Inflammatory macrophage treated with lipopolysaccharide for 1 hour (primary cell): ENCODE measurements around the gene BID.

Experiments used
- DNase-seq, 2 donors: peaks; one replicate each; pipeline ENCODE4 v3.0.0-alpha.2; 2020 to 2022

BID gene

DNA sequence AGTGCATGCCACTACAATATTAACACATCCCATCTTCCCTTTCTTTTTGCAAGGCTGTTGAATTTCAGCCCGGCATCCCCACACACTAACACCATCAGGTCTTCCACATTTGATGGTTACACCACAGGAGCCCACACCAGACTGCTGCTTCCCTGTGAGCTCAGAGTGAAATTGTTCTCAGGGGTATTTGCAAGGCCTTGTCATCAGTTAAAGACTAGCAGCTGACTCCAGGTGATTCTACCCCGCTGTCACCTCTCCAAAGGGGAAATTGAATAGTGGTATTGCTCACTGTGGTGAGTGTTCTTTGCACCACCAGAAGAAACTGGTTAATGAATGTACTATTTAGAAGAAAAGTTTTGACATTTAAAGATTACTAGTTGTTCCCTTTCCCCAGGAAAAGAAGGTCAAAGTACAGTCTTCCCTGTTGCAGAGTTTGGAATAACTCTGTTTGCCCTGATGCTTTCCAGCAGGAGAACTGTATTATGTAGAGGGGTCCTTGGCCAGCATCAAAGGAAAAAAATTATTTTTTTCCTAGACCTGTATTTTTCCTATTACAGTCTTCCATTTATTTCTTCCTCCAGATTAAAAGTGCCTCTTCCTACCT lies 41.9 kb downstream of the BID start:
- DNase-seq: no peak

DNA sequence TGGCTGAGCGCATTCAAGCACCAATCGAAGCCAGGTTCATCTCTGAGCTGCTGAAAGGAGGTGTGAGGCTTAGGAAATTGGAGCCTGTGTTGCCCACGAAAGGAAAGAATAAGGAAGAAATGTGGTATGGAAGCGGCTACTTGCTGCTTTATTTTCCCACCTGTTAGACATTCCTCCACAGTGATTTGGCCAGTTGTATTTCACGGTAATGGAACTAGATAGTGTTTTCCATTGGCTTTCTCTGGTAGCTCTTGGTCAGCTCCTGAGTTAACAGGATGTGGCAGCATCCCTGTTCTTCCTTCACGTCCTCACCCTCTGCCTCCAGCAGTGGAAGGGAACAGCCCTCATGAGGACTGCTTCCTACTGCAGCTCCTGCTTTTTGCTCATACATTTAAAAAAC lies 44.7 kb downstream of the BID start:
- DNase-seq: no peak

GRCh38 chr22:17728786-17729185 lies 45.5 kb downstream of the BID start:
- no peak for DNase-seq

- no peak for DNase-seq
These were observed 47.1 kb downstream of the BID start for GRCh38 chr22:17726928-17727897.

DNA sequence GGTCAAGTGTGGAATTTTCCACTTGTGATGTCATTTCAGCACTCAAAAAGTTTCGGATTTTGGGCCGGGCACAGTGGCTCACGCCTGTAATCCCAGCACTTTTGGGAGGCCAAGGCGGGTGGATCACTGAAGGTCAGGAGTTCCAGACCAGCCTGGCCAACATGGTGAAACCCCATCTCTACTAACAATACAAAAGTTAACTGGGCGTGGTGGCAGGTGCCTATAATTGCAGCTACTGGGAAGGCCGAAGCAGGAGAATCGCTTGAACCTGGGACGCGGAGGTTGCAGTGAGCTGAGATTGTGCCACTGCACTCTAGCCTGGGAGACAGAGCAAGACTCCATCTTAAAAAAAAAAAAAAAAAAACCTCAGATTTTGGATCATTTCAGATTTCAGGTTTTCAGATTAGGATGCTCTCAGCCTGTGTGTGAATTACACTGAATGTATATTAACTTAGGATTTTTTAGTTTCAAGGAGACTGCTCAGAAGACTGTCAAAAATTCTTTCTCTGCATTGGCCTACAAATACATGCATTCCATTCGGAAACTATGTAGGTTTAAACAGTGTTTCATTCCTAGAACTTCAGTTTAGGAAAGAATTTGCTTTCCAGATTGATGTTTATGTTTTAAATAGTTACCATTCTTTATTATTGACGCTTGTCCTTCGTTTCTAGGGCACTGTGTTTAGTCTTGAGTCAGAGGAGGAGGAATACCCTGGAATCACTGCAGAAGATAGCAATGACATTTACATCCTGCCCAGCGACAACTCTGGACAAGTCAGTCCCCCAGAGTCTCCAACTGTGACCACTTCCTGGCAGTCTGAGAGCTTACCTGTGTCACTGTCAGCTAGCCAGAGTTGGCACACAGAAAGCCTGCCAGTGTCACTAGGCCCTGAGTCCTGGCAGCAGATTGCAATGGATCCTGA lies 48.0 kb downstream of the BID start:
- no peak for DNase-seq

- DNase-seq: no peak
These were observed 48.8 kb downstream of the BID start for GRCh38 chr22:17725500-17725796.

GRCh38 chr22:17724678-17725499 lies 49.4 kb downstream of the BID start:
- DNase-seq: no peak

- no peak for DNase-seq
These were observed 50.0 kb downstream of the BID start for GRCh38 chr22:17724241-17724640.

DNA sequence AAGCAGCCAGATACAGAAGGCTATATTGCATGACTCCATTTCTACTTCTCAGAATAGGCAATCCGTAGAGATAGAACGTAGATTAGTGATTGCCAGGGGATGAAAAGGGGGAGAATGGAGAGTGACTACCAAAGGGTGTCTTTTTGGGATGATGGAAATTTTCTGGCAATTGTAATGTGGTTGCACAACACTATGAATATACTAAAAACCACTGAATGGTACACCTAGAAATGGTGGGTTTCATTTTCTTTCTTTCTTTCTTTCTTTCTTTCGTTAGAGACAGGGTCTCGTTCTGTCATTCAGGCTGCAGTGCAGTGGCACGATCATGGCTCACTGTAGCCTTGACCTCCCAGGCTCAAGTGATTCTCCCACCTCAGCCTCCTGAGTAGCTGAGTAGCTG lies 54.4 kb downstream of the BID start:
- no peak for DNase-seq

GRCh38 chr22:17717708-17718107 lies 56.6 kb downstream of the BID start:
- no peak for DNase-seq

GRCh38 chr22:17716529-17716928 lies 57.7 kb downstream of the BID start:
- DNase-seq: no peak

DNA sequence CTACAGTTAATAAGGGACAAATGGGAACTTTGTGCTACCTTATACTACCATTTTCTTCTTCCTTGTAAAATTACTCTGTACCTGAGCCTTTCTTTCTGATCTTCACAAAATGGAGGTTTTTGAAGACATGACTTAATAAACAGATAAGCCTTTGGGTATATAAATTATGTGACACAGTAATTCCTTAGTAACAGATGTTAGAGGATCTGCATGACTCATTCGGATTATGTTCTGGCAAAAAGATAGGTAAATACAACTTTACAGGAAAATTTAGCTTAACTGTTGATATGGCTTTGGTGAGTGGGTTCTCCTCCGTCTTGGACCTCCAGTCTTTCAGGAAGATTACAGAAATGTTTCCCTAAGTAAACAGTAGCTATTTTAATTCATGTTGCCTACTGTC lies 61.8 kb downstream of the BID start:
- no peak for DNase-seq

DNA sequence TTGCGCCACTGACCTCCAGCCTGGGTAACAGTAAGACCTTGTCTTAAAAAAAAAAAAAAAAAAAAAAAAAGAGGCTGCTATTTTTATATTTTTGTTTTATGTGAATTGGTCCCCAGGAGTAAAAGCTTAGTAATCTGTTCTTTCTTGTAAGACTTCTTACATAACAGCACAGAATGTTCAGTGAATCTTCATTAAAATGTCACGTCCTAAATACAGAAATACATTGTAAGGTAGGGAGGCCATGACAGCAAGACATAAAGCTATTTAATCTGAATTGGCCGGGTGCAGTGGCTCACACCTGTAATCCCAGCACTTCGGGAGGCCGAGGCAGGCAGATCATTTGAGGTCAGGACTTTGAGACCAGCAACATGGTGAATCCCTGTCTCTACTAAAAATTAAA lies 64.2 kb downstream of the BID start:
- DNase-seq: no peak

GRCh38 chr22:17707526-17707925 lies 66.7 kb downstream of the BID start:
- DNase-seq: no peak

DNA sequence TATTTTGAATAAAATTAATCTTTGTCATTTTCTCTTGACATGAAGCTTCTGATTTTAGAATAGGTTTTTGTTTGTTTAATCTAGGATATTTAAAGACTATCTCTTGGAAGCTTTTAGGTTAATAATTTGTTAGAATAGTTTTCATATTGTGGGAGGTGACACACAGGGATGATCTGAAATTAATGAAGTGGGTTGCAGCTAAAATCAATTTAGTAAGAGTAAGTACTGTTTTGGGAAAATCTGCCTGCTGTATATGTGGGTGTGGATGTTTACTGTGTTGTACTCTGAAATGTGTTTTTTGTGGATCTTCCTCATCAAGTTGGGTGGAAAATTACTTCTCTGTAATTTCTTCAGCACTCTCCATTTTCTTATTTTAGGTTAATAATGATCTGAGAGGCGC lies 67.3 kb downstream of the BID start:
- DNase-seq: peak in 1 of 2 donors; percentile 41

DNA sequence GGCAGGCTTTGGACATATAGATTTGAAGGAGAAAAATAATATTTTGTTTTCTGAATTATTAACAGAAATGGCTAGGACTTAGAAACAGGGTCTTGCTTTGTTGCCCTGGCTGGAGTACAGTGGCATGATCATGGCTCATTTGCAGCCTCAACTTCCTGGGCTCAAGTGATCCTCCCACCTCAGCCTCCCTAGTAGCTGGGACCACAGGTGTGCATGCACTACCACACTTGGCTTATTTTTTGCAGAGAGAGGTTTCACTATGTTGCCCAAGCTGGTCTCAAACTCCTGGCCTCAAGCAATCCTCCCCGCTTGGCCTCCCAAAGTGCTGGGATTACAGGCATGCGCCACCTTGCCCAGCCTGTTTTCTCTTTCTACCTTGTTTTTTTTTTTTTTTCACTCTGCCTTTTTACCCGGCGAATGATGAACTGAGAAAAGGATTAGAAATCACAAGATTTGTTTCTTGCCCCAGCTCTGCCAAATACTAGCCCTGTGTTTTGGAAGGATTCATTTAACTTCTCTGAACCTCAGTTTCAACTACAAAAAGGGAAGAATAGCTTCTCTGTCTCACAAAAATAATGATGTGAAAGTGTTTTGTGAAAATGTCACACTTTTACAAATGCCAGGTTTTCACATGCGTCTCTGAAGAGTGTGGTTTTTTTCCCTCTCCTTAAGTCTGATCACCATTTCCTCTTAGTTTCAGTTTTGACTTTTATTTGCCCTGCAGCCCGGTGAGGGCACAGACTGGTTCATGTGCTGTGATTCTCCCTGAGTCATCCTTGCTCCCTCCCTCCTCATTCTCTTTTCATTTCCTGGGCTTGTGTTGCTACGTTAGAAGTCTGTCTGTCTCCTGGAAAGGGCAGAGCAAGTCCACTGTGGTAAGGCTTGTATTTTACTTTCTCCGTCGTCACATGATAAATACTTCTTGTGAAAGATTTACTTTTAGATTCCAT lies 68.0 kb downstream of the BID start:
- DNase-seq: peak; percentile 75 to 77

- DNase-seq: no peak
These were observed 68.7 kb downstream of the BID start for GRCh38 chr22:17705546-17705945.

DNA sequence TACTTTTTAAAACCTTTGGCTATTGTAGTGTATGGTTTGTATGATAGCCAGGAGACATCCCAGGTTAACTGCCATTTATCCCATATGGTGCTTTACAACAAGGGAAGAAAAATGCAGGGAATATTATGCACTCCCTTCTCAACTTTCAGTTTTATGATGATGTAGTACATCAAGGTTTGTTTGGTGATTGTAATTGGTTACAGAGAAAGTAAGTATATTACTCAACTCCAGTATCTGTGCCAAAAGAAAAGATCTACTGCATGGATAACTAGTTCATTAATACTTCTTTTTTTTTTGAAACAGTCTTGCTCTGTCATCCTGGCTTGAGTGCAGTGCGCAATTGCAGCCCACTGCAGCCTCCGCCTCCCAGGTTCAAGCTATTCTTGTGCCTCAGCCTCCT lies 70.5 kb downstream of the BID start:
- no peak for DNase-seq

- DNase-seq: no peak
These were observed 73.5 kb downstream of the BID start for GRCh38 chr22:17700778-17701177.

GRCh38 chr22:17699696-17700340 lies 74.5 kb downstream of the BID start:
- DNase-seq: peak; percentile 62 to 71

GRCh38 chr22:17698948-17699347 lies 75.3 kb downstream of the BID start:
- DNase-seq: no peak
